CD4-positive, alpha-beta T cell treated with Interferon alpha-2 for 1 hour (primary cell): ENCODE data around the gene ATP12A.
"Not testable (repeated sequence)": the region's sequence is repeated elsewhere in the genome, so short reads cannot be mapped to it uniquely, and the experiment has no call there.

ENCODE experiments used
- DNase-seq, 2 donors: peaks; one replicate each; pipeline ENCODE4 v3.0.0-alpha.2; 2020 to 2022

ATP12A gene

DNA sequence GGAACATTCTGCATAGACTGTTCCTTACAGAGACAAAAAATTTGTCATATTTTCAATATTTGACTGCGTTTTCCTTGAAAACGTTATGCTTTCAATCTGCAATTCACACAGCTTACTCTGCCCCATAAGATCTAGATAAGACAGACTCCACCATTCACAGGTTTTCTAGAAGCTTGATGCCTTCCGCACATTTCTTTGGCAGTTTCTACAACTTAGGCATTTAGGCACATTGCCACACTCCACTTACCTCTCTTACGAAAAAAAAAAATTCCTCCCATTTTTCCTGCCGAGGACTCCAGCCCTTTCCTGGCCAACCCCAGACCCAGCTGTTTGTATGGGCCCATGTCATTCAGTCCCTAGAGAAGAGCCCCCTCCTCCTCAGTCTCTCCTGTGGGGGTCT is 11.2 kb downstream of the ATP12A start:
- DNase-seq: no peak

DNA sequence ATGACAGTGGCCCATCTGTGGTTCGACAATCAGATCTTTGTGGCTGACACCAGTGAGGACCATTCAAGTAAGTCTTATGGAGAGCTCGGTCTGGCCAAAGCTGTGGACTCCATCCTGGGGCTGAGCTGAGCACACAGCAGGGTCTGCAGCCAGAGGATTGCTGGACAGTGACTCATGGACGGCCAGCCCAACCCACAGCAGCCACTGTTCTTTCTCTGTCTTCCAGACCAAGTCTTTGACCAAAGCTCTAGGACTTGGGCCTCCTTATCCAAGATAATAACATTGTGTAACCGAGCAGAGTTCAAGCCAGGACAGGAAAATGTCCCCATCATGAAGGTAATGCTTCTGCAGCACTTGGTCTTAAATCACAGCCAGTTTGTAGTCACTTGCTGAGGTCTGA is 12.4 kb downstream of the ATP12A start:
- DNase-seq: no peak

DNA sequence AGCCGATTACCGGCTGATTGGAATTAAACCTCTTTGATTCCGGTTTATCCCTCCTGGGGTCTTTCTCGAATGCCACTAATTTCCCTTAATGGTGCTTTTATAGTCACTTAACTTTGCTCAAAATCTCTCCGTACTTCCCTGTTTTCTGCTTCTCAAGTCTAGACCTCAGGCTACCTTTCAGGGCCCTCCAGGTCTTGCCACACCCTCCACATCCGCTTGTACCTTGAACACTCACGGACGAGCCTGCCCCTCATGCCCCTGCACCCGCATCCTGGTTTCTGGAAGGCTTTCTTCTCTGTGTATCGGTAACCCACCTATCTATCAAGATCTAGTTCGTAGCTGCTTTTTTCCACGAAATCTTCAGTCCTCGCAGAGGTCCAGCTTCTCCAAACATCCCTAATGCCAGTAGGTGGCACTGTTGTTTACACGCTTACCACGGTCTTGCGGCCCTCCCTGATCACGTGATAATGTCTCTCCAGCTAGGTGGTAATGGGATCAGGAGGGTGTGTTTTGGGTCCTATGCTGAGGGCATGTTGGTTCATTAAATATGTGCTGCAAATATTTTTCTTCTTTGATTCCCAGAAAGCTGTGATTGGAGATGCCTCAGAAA is 13.8 kb downstream of the ATP12A start:
- DNase-seq: peak; percentile 41 to 61

DNA sequence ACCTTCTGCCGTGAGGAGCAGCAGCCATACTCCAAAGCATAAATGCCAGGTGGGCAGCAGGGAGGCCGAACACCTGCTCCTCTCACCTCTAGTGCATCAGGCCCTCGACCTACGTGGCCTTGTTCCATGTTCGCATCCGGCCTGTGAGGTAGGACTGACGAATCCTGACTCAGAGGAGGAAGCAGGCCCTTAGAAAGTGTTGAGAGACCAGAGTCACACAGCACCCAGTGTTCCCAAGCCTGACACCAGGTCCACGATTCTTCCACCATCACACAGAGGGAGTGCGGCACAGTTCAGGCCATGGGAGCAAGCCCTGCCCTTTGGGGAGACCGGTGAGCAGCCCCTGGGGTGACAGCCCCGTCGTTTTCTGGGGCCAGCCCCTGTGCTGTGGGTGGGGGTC is 14.7 kb downstream of the ATP12A start:
- DNase-seq: no peak

DNA sequence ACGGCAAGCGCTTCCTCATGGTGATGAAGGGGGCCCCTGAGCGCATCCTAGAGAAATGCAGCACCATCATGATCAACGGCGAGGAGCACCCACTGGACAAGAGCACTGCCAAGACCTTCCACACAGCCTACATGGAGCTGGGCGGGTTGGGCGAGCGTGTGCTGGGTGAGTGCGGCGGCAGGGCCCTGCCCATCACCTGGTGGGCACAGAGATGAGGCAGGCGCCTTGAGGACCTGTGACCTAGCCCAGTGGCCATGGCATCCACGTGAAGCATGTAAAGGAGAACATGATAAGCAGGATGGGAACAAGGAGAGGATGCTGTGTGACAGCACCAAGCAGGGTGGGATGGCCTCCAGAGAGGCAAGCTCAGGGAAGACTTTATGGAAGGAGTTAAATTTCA is 18.5 kb downstream of the ATP12A start:
- no peak for DNase-seq

DNA sequence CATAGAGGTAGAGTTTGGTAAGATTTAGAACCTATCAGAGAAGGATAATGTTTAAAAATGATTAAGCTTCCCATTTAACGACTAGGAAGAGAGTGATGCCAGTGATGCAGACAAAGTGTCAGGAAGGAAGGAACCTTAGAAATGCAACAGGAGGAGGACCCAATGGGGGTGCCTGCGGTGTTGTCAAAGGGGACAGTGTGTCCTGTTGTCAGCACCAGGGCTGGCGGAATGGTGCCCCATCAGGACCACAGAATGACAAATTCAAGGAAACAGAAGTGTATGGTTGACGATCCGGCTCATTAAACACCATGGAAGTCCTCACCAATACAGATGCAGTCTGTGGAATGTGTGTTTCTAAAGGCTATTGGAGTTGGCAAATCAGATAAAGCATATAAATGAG is 19.3 kb downstream of the ATP12A start:
- DNase-seq: no peak

DNA sequence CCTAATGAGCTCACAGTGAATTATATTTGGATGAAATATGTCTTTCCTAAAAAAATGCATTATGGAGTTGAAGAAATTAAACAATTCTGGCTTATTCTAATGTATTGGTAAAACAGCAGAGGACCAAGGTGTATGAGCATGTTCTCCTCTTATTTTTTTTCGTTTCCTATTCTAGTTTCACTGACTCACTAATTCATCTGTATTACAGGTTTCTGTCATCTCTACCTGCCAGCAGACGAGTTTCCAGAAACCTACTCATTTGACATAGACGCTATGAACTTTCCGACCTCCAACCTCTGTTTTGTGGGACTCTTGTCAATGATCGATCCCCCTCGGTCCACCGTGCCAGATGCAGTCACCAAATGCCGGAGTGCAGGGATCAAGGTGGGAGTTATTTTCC is 20.3 kb downstream of the ATP12A start:
- DNase-seq: no peak

DNA sequence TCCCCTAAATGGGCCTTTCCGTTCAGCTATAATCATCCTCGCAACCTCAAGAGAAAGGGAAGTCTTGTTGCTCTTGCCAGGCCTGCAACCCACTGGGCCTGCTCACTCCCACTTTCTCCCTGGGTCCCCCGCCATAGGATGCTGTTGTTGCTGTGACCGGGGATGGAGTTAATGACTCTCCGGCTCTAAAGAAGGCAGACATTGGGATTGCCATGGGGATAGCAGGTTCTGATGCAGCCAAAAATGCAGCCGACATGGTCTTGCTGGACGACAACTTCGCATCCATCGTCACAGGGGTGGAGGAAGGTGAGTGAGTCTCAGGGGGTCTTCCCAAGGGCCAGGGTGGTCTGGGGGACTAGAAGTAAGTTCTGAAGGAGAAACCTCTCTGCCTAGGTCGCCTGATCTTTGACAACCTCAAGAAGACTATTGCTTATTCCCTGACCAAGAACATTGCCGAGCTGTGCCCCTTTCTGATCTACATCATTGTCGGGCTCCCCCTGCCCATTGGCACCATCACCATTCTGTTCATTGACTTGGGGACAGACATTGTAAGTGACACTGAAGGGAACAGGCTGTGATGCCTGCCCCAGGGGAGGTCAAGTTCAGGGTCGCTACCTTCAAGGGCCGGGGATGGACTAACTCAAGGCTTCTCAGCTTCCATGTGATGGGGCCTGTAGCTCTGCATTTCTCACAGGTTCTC is 26.8 kb downstream of the ATP12A start:
- no peak for DNase-seq

DNA sequence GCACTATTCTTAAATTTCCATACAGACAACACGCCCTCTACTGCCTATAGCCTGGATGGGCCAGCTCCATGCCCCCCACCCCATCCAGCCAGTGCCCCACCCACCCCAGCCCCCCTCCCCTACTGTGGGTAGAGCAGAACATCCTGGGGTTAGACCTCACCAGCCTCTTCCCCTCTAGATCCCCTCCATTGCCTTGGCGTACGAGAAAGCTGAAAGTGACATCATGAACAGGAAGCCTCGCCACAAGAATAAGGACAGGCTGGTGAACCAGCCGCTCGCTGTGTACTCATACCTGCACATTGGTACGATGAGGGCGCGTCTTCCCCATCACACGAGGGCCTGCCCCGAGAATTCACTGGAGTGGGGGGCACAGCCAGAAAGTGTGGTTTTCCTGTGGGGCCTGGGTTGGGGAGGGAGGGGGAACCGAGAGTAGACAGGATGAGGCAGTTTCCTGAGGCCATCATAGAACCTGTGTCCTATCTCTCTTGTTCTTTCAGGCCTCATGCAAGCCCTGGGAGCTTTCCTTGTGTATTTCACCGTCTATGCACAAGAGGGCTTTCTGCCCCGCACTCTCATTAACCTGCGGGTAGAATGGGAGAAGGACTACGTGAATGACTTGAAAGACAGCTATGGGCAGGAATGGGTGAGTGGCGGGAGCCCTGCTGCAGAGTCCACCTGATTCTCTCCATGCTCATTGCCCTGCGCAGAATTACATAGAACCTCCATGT is 29.1 kb downstream of the ATP12A start:
- DNase-seq: peak; percentile 73

DNA sequence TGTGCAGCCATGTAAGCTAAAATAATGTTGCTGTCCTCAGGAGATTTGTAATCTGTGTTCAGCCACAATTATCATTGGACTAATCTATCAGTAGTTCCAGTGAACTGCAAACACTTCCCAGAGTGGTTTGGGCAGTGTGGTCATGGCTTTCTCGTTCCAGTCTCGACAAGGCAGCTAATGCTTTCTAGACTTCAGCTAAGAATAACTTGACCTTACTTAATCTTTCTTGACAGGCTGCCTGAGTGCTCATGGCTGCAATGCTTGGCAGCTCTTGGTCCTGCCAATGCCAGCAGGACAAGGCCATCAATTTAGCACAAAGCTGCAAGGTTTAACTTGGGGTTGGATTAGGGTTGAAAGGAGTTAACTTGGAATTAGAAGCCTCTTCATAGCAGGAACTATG is 32.8 kb downstream of the ATP12A start:
- DNase-seq: no peak

DNA sequence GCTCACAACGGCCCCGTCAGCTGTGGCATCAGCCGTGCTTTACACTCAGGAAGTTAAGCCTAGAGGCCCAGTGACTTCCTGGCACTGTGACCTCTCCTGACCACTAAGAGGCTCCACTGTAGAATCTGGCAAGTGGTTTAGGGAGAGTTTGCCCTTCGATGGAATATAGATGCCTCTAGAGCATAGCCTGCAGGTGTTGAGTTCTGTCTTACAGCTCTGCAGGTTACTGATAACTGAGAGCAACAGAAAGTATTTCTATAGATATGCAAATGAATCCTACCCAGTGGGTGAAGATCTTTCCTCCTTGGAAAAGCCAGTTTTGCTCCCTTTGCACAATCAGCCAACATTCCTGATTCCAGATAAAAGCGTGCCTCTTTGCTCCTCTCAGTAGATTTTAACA is 35.8 kb downstream of the ATP12A start:
- DNase-seq: no peak

DNA sequence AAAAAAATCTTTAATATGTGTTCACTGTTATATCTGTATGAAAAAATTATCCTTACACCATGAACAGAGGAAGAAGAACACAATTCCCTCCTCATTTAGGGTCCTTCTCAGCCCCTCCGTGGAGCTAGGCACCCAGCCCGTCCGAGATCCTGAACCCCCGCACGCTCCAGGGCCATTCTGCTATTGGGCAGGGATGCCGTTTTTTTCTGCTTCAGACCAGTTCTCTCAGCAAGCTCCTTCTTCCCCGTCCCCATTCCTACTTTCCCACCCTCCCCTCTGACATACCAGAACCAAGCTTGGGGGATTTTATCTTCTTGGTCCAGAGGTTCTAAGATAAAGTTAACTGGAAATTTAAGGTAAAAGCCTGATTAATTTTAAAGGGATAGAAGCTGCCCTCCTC is 36.2 kb downstream of the ATP12A start:
- no peak for DNase-seq

DNA sequence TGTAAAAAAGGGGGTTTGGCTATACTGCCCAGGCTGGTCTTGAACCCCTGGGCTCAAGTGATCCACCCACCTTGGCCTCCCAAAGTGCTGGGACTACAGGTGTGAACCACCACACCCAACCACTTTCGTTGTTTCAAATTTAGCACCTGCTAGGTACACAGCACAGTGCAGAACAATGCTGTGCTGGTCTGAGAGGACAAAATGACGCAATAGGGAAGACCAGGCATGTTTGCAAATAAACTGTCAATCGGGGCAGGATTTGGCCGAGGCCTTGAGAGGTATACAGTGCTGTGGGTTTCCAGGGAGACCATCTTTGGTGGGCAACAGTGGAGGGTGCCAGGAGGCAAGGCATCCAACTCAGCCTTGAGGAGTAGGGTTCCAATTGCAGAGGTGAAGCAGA is 37.0 kb downstream of the ATP12A start:
- no peak for DNase-seq

DNA sequence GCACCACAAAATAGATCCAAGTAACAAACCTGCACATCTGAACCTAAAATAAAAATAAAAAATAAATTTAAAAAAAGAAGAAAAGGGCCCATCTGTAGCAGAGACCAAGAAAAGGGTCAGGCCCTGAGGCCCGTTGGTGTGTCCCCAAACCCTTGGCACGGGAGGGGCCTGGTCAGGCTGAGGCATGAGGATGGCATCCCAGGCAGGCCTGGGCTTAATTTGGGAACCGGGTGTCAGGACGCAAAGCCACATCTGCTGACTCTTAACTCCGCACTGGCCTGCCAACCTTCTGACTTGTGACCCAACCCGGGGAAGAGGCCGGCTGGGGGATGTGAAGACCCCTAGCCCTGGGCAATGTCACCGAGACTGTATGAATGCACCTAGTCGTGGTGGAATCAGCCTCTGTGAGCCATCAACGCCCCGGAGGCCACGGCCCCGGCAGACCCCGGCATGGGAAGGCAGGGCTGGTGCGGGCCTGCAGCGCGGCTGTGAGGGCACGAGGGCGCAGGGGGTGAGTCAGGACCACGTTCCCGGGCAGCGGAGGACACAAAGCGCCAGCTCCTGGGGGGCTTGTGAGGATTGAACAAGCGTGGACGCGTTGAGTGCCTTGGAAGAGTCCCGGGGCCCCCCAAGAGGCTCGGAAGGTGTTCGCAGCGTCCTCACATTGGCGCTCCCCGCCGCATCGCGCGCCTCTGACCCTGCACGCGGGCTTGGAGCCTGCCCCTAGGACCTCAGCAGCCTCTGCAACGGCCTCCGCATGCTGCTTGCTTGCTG is 38.2 kb downstream of the ATP12A start:
- no peak for DNase-seq

DNA sequence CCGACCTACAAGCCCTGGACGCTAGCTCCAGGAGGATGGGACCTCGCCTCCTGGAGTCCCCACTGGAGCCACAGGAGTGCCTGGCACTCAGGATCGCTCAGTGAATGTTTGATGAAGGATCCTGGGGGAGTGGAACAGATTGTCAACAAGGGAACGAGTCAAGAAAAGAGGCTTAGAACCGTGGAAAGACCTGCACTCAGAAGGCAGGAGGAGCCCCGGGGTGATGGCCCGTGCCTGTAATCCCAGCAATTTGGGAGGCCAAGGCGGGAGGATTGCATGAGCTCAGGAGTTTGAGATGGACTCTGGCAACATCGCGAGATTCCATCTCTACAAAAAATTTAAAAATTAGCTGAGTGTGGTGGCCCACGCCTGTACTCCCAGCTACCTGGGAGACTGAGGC is 38.9 kb downstream of the ATP12A start:
- no peak for DNase-seq

DNA sequence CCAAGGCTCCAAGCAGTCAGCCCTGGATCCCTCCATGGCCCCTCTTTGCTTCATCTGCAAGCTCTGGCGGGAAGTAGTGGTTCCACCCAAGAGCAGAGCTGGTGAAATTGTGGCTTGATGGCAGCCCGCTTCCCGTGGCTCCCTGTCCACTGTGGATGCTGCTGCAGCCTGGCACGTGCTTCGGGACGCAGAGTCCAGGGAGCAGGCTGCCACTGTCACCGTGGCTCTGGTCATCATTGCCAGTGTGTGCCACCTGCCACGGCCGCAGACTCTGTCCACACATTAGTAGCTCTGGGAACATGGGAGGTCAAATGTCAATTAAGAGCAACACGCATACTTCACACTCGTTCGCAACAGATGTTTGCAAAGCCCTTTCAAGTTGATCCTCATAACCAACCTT is 43.0 kb downstream of the ATP12A start:
- no peak for DNase-seq

DNA sequence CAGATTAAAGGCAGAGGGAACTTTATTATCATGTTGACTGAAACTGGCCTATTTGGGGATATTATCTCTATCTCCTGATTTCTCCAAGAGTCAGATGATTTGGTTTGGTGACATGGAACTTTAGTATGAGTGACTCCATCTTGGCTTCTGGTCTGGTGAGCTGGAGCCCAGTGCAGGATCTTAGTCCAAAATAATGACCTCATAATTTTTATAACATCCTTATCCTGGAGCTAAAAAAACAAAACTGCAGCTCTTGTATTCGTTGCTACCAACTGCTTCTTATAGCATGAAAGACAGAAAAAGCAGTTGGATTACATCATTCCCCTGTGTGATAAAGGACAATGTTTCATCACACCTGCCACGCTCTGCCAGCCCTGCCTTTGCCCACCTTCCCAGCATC is 44.5 kb downstream of the ATP12A start:
- DNase-seq: no peak

DNA sequence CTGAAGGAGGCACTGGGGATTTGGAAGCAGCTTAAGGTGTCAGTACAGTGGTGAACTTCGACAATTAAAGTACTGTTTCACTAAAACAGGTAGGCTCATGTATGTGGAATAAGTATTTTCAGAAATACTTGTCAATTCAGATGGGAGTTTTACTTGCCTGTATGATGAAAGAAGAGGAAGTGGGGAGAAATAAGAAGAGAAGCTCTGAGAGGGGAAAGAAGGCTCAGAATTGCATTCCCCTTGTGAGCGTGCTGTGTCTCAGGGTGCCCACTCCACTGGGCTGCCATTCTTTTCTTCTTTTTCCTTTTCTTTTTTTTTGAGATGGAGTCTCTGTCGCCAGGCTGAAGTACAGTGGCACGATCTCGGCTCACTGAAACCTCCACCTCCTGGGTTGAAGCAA is 45.2 kb downstream of the ATP12A start:
- DNase-seq: no peak

DNA sequence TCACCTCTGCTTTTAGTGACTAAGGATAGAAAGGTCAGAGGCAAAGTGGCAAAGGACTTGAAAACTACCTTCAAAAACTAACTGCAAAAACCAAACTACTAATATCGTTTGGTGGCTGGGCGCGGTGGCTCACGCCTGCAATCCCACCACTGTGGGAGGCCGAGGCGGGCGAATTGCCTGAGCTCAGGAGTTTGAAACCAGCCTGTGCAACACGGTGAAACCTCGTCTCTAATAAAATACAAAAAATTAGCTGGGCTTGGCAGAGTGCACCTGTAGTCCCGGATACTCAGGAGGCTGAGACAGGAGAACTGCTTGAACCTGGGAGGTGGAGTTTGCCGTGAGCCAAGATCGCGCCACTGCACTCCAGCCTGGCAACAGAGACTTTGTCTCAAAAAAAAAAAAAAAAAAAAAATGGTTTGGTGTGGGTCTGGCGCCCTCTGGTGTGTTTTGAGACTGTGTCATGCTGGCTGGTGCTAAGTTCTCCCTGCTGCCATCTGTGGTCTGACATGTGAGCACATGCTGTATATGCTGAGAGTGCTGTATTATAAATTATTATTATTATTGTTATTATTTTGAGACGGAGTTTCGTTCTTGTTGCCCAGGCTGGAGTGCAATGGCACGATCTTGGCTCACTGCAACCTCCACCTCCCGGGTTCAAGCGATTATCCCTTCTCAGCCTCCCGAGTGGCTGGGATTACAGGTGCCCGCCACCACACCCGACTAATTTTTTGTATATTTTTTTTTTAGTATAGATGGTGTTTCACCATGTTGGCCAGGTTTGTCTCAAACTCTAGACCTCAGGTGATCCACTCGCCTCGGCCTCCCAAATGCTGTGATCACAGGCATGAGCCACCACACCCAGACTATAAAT is 47.8 kb downstream of the ATP12A start:
- DNase-seq: peak; percentile 76 to 83

DNA sequence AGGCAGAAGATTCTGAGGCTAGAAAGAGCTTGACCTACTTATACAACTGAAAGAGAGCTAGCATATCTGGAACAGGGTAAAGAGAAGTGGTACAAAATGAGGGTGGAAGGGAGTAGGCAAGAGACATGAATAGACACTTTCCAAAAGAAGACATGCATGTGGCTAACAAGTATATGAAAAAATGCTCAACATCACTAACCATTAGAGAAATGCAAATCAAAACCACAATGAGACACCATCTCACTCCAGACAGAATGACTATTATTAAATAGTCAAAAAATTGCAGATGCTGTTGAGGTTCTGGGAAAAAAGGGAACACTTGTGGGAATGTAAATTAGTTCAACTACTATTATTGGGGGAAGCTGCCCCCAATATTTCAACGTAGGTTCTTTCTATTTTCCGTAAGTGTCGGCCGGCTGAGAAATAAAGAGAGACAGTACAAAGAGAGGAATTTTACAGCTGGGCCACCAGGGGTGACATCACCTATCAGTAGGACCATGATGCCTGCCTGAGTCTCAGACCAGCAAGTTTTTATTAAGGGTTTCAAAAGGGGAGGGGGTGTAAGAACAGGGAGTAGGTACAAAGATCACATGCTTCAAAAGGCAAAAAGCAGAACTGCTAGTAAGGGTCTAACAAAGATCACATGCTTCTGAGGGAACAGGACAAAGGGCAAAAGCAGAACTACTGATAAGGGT is 50.8 kb downstream of the ATP12A start:
- DNase-seq: not testable (repeated sequence)

DNA sequence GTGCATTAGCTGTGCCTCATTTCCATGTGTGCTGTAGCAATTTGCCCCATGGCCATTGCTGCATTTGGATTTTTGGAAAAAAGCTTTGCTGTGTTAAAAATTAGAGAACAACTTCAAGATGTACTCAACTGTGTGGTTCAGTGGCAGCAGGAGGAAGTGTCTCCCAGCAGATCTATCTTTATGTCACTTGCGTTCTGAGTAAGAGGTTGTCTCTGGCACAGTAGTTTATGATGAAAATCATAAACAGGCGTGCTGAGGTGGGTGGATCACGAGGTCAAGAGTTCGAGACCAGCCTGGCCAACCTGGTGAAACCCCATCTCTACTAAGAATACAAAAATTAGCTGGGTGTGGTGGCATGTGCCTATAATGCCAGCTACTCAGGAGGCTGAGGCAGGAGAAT is 54.7 kb downstream of the ATP12A start:
- no peak for DNase-seq

DNA sequence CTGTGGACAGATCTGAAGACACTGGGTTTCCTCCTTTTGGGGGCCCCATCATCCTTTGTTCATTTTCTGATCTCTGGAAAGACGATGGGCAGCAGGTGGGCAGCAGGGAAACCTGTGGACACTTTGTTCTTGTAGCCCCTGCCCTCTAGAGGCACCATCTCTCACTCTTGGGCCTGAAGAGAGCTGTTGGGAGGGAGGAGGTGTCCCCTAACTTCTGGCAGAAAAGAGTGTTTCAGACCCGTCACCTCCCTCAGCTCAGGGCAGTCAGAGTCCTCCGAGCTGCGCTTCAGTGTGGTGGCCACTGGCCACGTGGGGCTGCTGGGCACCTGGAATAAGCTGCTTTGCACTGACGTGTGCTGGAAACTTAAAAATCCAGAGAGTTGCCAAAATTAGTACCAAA is 56.8 kb downstream of the ATP12A start:
- no peak for DNase-seq
